PC-9 (cell line): Measurements from ENCODE around the gene CADM4. TPM values are rescaled to one million over a fixed set of nuclear protein-coding genes. Genes with fewer than 3 reads are reported as not detected.
"Not testable (repeated sequence)": the region's sequence is repeated elsewhere in the genome, so short reads cannot be mapped to it uniquely, and the experiment has no call there.

Experiments
- BruUV-seq: library from RNA; stranded (reverse); fragments of 400-500 nt; replicated peaks from 2 replicates; lab custom pipeline; 2021; lab: Mats Ljungman, UMichigan
- CTCF ChIA-PET: fragments of 300-600 bp; sonication (Branson Sonifier 250); formaldehyde crosslinking; loops from one replicate; lab custom pipeline; 2022; ENCODE audit warnings: antibody characterized with exemption; lab: Charles Lee
- POLR2A ChIA-PET: fragments of 300-600 bp; sonication (Branson Sonifier 250); formaldehyde crosslinking; loops from one replicate; lab custom pipeline; 2022; ENCODE audit warnings: antibody characterized with exemption; ENCODE audit not compliant: unreplicated experiment; lab: Charles Lee
- DNase-seq, 2 experiments: peaks; one replicate each; pipeline versions ENCODE4 v3.0.0 to v3.0.0-alpha.2; 2015 to 2022; ENCODE audit warnings: mixed read lengths in 1 of 2
- H2AFZ ChIP-seq: fragments of 200-600 bp; sonication (generic); 2 replicates; pipeline ENCODE4 v1.8.1; 2017; ENCODE audit warnings: antibody characterized with exemption
- H3F3A ChIP-seq: fragments of 200-600 bp; sonication (generic); 2 replicates; pipeline ENCODE4 v1.8.1; 2017; ENCODE audit warnings: antibody characterized with exemption, mild to moderate bottlenecking, low read depth; ENCODE audit not compliant: insufficient read depth
- H3K27ac ChIP-seq: fragments of 200-600 bp; sonication (generic); 2 replicates; pipeline ENCODE4 v1.6.1; 2016; ENCODE audit warnings: mixed run types
- H3K27me3 ChIP-seq: fragments of 200-600 bp; sonication (generic); 2 replicates; pipeline ENCODE4 v1.6.1; 2016; ENCODE audit warnings: low read depth, mixed run types; ENCODE audit not compliant: insufficient read depth
- H3K36me3 ChIP-seq: fragments of 200-600 bp; sonication (generic); 2 replicates; pipeline ENCODE4 v1.6.1; 2016; ENCODE audit warnings: low read depth, mixed run types
- H3K4me1 ChIP-seq: fragments of 200-600 bp; sonication (generic); replicated peaks from 2 replicates; pipeline ENCODE4 v1.6.1; 2016; ENCODE audit warnings: mixed run types; ENCODE audit not compliant: insufficient read depth
- H3K4me2 ChIP-seq: fragments of 200-600 bp; sonication (generic); 2 replicates; pipeline ENCODE4 v1.6.1; 2017; ENCODE audit warnings: mixed run types
- H3K4me3 ChIP-seq: fragments of 200-600 bp; sonication (generic); 2 replicates; pipeline ENCODE4 v1.6.1; 2016; ENCODE audit warnings: mixed run types
- H3K79me2 ChIP-seq: fragments of 200-600 bp; sonication (generic); 2 replicates; pipeline ENCODE4 v1.6.1; 2017; ENCODE audit warnings: low read depth, mixed run types
- H3K9me2 ChIP-seq: fragments of 200-600 bp; sonication (generic); 2 replicates; pipeline ENCODE4 v1.8.1; 2017; ENCODE audit warnings: mild to moderate bottlenecking; ENCODE audit not compliant: insufficient read depth
- H3K9me3 ChIP-seq: fragments of 200-600 bp; sonication (generic); 2 replicates; pipeline ENCODE4 v1.8.1; 2016; ENCODE audit warnings: low read depth; ENCODE audit not compliant: insufficient read depth
- H4K20me1 ChIP-seq: fragments of 200-600 bp; sonication (generic); 2 replicates; pipeline ENCODE4 v1.8.1; 2017; ENCODE audit not compliant: insufficient read depth
- CTCF ChIP-seq: fragments of 200-600 bp; sonication (generic); conservative IDR thresholded peaks from 2 replicates; pipeline ENCODE4 v1.6.1; 2017; ENCODE audit warnings: mixed run types, antibody characterized with exemption, mild to moderate bottlenecking, moderate library complexity
- EZH2 ChIP-seq: fragments of 200-600 bp; sonication (generic); IDR thresholded peaks from 2 replicates; pipeline ENCODE4 v1.8.0; 2017; ENCODE audit warnings: antibody characterized with exemption, low read depth
- intact Hi-C: fragments of 100-400 bp; cut with micrococcal nuclease; formaldehyde crosslinking; loops from one replicate; pipeline ENCODE4 v1.10.0; 2022; ENCODE audit not compliant: unreplicated experiment
- total RNA-seq: library from RNA; stranded (reverse); gene quantifications from 2 replicates; pipeline ENCODE4 v1.2.3, GENCODE V29; 2021

CADM4 gene
- total RNA-seq, 1 experiment from 2014 or later: 71.1 TPM

- peaks cover 20% of the 10 kb centered on the region for H3K4me1 ChIP-seq
- no peak overlapping the region for H2AFZ ChIP-seq
- no peaks in the 10 kb centered on the region for H3K27me3 ChIP-seq
- no TSS peak for BruUV-seq
- no peak overlapping the region for H3K27ac ChIP-seq
- no peak overlapping the region for H3K4me3 ChIP-seq
- H3K9me2 ChIP-seq: no peaks in the 10 kb centered on the region
- DNase-seq: no peak
- intact Hi-C loops: no loop called here
- no peaks in the 10 kb centered on the region; the same call in 1 of the 2 replicates for H4K20me1 ChIP-seq
- ChIA-PET POLR2A (interaction anchor here (0.6 kb wide), 2 partner anchors 158 to 850 kb away, joined by 3 to 4 read pairs; no protein-coding TSS in a partner anchor), CTCF (no interaction called here)
- no peaks in the 10 kb centered on the region for H3K9me3 ChIP-seq
- H3K4me2 ChIP-seq: no peak overlapping the region
- TF ChIP-seq CTCF (no peak), EZH2 (no peak)
- H3F3A ChIP-seq: peaks cover 21% of the 10 kb centered on the region
- H3K79me2 ChIP-seq: no peaks in the 10 kb centered on the region
- no peaks in the 10 kb centered on the region for H3K36me3 ChIP-seq
Measured at GRCh38 chr19:43682824-43683661, 43.4 kb upstream of the CADM4 start.

- H3K27me3 ChIP-seq, POLR2A ChIA-PET, H3K27ac ChIP-seq, H2AFZ ChIP-seq, intact Hi-C loops, CTCF ChIA-PET, H3K9me2 ChIP-seq, H4K20me1 ChIP-seq, H3K4me3 ChIP-seq, BruUV-seq, H3K4me2 ChIP-seq, H3K9me3 ChIP-seq, DNase-seq, H3K79me2 ChIP-seq, H3K36me3 ChIP-seq: not testable (repeated sequence)
- Histone ChIP-seq H3K4me1 (peaks cover 12% of the 10 kb centered on the region), H3F3A (peaks cover 16% of the 10 kb centered on the region)
Measured at GRCh38 chr19:43682269-43682668, 42.6 kb upstream of the CADM4 start.

- DNase-seq: no peak
- POLR2A ChIA-PET: no interaction called here
- CTCF ChIA-PET: no interaction called here
- Histone ChIP-seq H3K27ac (no peak overlapping the region), H3K9me2 (no peaks in the 10 kb centered on the region), H2AFZ (no peak overlapping the region), H3K4me2 (no peak overlapping the region), H3F3A (peaks cover 14% of the 10 kb centered on the region), H3K36me3 (no peaks in the 10 kb centered on the region), H3K9me3 (no peaks in the 10 kb centered on the region), H3K79me2 (no peaks in the 10 kb centered on the region), H3K27me3 (no peaks in the 10 kb centered on the region), H3K4me1 (peaks cover 7% of the 10 kb centered on the region), H4K20me1 (no peaks in the 10 kb centered on the region; the same call in 1 of the 2 replicates), H3K4me3 (no peak overlapping the region)
- intact Hi-C loops: no loop called here
- BruUV-seq: no TSS peak
- no peak for TF ChIP-seq CTCF
Measured at GRCh38 chr19:43681821-43682220, 42.2 kb upstream of the CADM4 start.
